ENCODE measurements around the gene DCAF17.
"Not testable (repeated sequence)": the region's sequence is repeated elsewhere in the genome, so short reads cannot be mapped to it uniquely, and the experiment has no call there.

Gene DCAF17

GRCh38 chr2:171410624-171411023 lies 23.4 kb upstream of the DCAF17 start:
- DNase-seq (ENCODE audit: low spot score): no peak

GRCh38 chr2:171411214-171411613 lies 22.8 kb upstream of the DCAF17 start:
- DNase-seq (ENCODE audit: low spot score): no peak

GRCh38 chr2:171411791-171412483 lies 22.1 kb upstream of the DCAF17 start:
- no peak for DNase-seq (ENCODE audit: low spot score)

- no peak for DNase-seq (ENCODE audit: low spot score)
Measured at GRCh38 chr2:171412571-171413175, 21.4 kb upstream of the DCAF17 start.

GRCh38 chr2:171414645-171415044 lies 19.4 kb upstream of the DCAF17 start:
- not testable (repeated sequence) for DNase-seq (ENCODE audit: low spot score)

- DNase-seq (ENCODE audit: low spot score): peak; percentile 85
Measured at GRCh38 chr2:171416009-171416926, 17.8 kb upstream of the DCAF17 start.

GRCh38 chr2:171419333-171419732 lies 14.7 kb upstream of the DCAF17 start:
- no peak for DNase-seq (ENCODE audit: low spot score)

GRCh38 chr2:171420728-171421563 lies 13.1 kb upstream of the DCAF17 start:
- DNase-seq (ENCODE audit: low spot score): no peak

- DNase-seq (ENCODE audit: low spot score): not testable (repeated sequence)
Measured at GRCh38 chr2:171422710-171423495, 11.1 kb upstream of the DCAF17 start.

GRCh38 chr2:171430516-171431410 lies 3.3 kb upstream of the DCAF17 start:
- no peak for DNase-seq (ENCODE audit: low spot score)

- no peak for DNase-seq (ENCODE audit: low spot score)
Measured at GRCh38 chr2:171431677-171432167, 2.3 kb upstream of the DCAF17 start.

- no peak for DNase-seq (ENCODE audit: low spot score)
Measured at GRCh38 chr2:171432206-171432968, 1.6 kb upstream of the DCAF17 start.

GRCh38 chr2:171432969-171433762 lies 860 bp upstream of the DCAF17 start:
- no peak for DNase-seq (ENCODE audit: low spot score)

GRCh38 chr2:171433763-171434012 lies 338 bp upstream of the DCAF17 start, which contains the start of gene METTL8:
METTL8 (minus strand) TSS chr2:171433990; CDS start chr2:171392185, 41,805 bp downstream.
- no peak for DNase-seq (ENCODE audit: low spot score)

- no peak for DNase-seq (ENCODE audit: low spot score)
Measured at GRCh38 chr2:171436307-171436706, 2.3 kb downstream of the DCAF17 start.

GRCh38 chr2:171441470-171441869 lies 7.4 kb downstream of the DCAF17 start:
- DNase-seq (ENCODE audit: low spot score): no peak

- no peak for DNase-seq (ENCODE audit: low spot score)
Measured at GRCh38 chr2:171447675-171448074, 13.6 kb downstream of the DCAF17 start.

- no peak for DNase-seq (ENCODE audit: low spot score)
Measured at GRCh38 chr2:171451074-171451473, 17.0 kb downstream of the DCAF17 start.

Measured in globus pallidus (tissue), 1 donor.